GM23338 (cell line): Measurements from ENCODE around the gene TASL.

ENCODE experiments used
- EZH2 ChIP-seq: fragments of 200-600 bp; sonication (generic); IDR thresholded peaks from one replicate; pipeline ENCODE4 v1.8.0; 2017; ENCODE audit warnings: antibody characterized with exemption, mild to moderate bottlenecking, low read depth; ENCODE audit not compliant: unreplicated experiment
- POLR2AphosphoS5 ChIP-seq: IDR thresholded peaks from 2 replicates; pipeline ENCODE4 v1.6.1; 2016; ENCODE audit warnings: antibody characterized with exemption, low read depth
- ZNF114 ChIP-seq: fragments of 250-450 bp; sonication (Bioruptor Pico); IDR thresholded peaks from 2 replicates; pipeline ENCODE4 v1.5.0; 2020; ENCODE audit warnings: mild to moderate bottlenecking, moderate library complexity
- TF ChIP-seq, protein P1 (sequence below), 2 experiments: fragments of 200-600 bp in 1 of 2; sonication (generic) in 1 of 2; conservative IDR thresholded peaks; 2 replicates each; pipeline versions ENCODE4 v1.5.1 to v1.6.1; 2016 to 2017; ENCODE audit warnings: antibody characterized with exemption in 2 of 2, low read depth in 2 of 2, mild to moderate bottlenecking in 2 of 2, moderate library complexity in 1 of 2
- TF ChIP-seq, protein P2 (sequence below): IDR thresholded peaks from one replicate; pipeline ENCODE4 v1.6.1; 2018; ENCODE audit warnings: antibody characterized with exemption; ENCODE audit not compliant: unreplicated experiment

DNA sequence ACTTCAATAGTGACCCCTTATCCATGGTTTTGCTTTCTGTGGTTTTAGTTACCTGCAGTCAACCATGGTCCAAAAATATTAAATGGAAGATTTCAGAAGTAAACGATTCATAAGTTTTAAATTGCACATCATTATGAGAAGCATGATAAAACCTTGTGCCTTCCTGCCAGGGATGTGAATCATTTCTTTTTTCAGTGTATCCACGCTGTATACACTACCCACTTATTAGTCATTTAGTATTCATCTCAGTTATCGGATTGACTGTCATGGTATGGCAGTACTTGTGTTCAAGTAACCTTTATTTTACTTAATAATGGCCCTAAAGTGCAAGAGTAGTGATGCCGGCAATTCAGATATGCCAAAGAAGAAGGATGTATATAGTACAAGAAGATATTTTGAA is 37.7 kb upstream of the TASL start:
- TF ChIP-seq, protein P1, sequence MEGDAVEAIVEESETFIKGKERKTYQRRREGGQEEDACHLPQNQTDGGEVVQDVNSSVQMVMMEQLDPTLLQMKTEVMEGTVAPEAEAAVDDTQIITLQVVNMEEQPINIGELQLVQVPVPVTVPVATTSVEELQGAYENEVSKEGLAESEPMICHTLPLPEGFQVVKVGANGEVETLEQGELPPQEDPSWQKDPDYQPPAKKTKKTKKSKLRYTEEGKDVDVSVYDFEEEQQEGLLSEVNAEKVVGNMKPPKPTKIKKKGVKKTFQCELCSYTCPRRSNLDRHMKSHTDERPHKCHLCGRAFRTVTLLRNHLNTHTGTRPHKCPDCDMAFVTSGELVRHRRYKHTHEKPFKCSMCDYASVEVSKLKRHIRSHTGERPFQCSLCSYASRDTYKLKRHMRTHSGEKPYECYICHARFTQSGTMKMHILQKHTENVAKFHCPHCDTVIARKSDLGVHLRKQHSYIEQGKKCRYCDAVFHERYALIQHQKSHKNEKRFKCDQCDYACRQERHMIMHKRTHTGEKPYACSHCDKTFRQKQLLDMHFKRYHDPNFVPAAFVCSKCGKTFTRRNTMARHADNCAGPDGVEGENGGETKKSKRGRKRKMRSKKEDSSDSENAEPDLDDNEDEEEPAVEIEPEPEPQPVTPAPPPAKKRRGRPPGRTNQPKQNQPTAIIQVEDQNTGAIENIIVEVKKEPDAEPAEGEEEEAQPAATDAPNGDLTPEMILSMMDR (conservative IDR thresholded peaks at IDR 0.05; ENCODE audit: low read depth in 2 of 2): no peak
- TF ChIP-seq POLR2AphosphoS5 (no peak), ZNF114 (CRISPR knock-in tag) (no peak), EZH2 (no peak)
- TF ChIP-seq, protein P2, sequence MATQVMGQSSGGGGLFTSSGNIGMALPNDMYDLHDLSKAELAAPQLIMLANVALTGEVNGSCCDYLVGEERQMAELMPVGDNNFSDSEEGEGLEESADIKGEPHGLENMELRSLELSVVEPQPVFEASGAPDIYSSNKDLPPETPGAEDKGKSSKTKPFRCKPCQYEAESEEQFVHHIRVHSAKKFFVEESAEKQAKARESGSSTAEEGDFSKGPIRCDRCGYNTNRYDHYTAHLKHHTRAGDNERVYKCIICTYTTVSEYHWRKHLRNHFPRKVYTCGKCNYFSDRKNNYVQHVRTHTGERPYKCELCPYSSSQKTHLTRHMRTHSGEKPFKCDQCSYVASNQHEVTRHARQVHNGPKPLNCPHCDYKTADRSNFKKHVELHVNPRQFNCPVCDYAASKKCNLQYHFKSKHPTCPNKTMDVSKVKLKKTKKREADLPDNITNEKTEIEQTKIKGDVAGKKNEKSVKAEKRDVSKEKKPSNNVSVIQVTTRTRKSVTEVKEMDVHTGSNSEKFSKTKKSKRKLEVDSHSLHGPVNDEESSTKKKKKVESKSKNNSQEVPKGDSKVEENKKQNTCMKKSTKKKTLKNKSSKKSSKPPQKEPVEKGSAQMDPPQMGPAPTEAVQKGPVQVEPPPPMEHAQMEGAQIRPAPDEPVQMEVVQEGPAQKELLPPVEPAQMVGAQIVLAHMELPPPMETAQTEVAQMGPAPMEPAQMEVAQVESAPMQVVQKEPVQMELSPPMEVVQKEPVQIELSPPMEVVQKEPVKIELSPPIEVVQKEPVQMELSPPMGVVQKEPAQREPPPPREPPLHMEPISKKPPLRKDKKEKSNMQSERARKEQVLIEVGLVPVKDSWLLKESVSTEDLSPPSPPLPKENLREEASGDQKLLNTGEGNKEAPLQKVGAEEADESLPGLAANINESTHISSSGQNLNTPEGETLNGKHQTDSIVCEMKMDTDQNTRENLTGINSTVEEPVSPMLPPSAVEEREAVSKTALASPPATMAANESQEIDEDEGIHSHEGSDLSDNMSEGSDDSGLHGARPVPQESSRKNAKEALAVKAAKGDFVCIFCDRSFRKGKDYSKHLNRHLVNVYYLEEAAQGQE: no peak
